MCF 10A (cell line): ENCODE data around the gene RALGDS. TPM values are rescaled to one million over a fixed set of nuclear protein-coding genes. Genes with fewer than 3 reads are reported as not detected.
A peak's percentile ranks its signal among the peaks of the same experiment; 100 is the strongest.
"Not testable (repeated sequence)": the region's sequence is repeated elsewhere in the genome, so short reads cannot be mapped to it uniquely, and the experiment has no call there.

Source experiments
- Bru-seq: library from RNA; stranded (reverse); fragments of 400-500 nt; gene quantifications from one replicate; lab custom pipeline; 2021; lab: Mats Ljungman, UMichigan
- BruChase-seq, 2 experiments: library from RNA; stranded (reverse); fragments of 400-500 nt; gene quantifications; one replicate each; lab custom pipeline; 2021; lab: Mats Ljungman, UMichigan
- BruUV-seq: library from RNA; stranded (reverse); fragments of 400-500 nt; replicated peaks from 2 replicates; lab custom pipeline; 2021; lab: Mats Ljungman, UMichigan
- CTCF ChIA-PET: fragments of 300-600 bp; sonication (Branson Sonifier 250); formaldehyde crosslinking; extraction: SDS; loops from one replicate; lab custom pipeline; 2021; ENCODE audit warnings: antibody characterized with exemption, inconsistent platforms; lab: Yijun Ruan, JAX
- POLR2A ChIA-PET: fragments of 300-600, 350-650 bp; sonication (Branson Sonifier 250); formaldehyde crosslinking; extraction: SDS; loops from one replicate; lab custom pipeline; 2020; ENCODE audit warnings: antibody characterized with exemption, inconsistent platforms; lab: Yijun Ruan, JAX
- DNase-seq: peaks from one replicate; pipeline ENCODE4 v3.0.0-alpha.2; 2018; ENCODE audit not compliant: unreplicated experiment
- H3K27ac Mint-ChIP-seq: one replicate; pipeline ENCODE4 v1.8.0; 2022; ENCODE audit warnings: mild to moderate bottlenecking, low read depth, mixed read lengths; ENCODE audit not compliant: unreplicated experiment
- H3K27me3 Mint-ChIP-seq: one replicate; pipeline ENCODE4 v1.8.0; 2022; ENCODE audit warnings: mixed read lengths; ENCODE audit not compliant: insufficient read depth, unreplicated experiment
- H3K36me3 Mint-ChIP-seq: one replicate; pipeline ENCODE4 v1.8.0; 2022; ENCODE audit warnings: mild to moderate bottlenecking, moderate library complexity, mixed read lengths; ENCODE audit not compliant: insufficient read depth, unreplicated experiment
- H3K4me1 Mint-ChIP-seq: one replicate; pipeline ENCODE4 v1.8.0; 2022; ENCODE audit warnings: mixed read lengths; ENCODE audit not compliant: insufficient read depth, unreplicated experiment
- H3K4me3 Mint-ChIP-seq: one replicate; pipeline ENCODE4 v1.8.0; 2022; ENCODE audit warnings: mild to moderate bottlenecking, moderate library complexity, mixed read lengths; ENCODE audit not compliant: unreplicated experiment
- H3K9me3 Mint-ChIP-seq: one replicate; pipeline ENCODE4 v1.8.0; 2022; ENCODE audit warnings: mixed read lengths; ENCODE audit not compliant: unreplicated experiment
- CTCF ChIP-seq: fragments of 200-600 bp; IDR thresholded peaks from one replicate; pipeline ENCODE4 v1.8.0; 2022; ENCODE audit warnings: antibody characterized with exemption, mild to moderate bottlenecking; ENCODE audit not compliant: unreplicated experiment
- intact Hi-C: fragments of 100-400 bp; cut with micrococcal nuclease; formaldehyde crosslinking; loops from 2 replicates; pipeline ENCODE4 v1.14.1; 2022
- long read RNA-seq: library from polyadenylated mRNA; stranded (forward); transcript quantifications from one replicate; pipeline ENCODE4 v2.0.0, GENCODE V29; 2022
- total RNA-seq: library from RNA; stranded (reverse); gene quantifications from 2 replicates; pipeline ENCODE4 v1.2.3, GENCODE V29; 2022

RALGDS gene
- total RNA-seq (14.2 and 15.4 TPM in 2 replicates), Bru-seq, nascent RNA (percentile 49 among the genes with signal in this experiment), BruChase-seq, experiment 1, labeled RNA remaining after a 6-hour chase (percentile 52 among the genes with signal in this experiment), BruChase-seq, experiment 2, labeled RNA remaining after a 2-hour chase (percentile 56 among the genes with signal in this experiment)
- long read RNA-seq, transcript RALGDS-205 (18 exons, 3,801 nt), result major isoform, 6 of 19 reads
- long read RNA-seq, partial matches to known transcripts, result 1 of 19 reads
- long read RNA-seq, other reads (novel, unspliced or antisense), result 9 of 19 reads

DNA sequence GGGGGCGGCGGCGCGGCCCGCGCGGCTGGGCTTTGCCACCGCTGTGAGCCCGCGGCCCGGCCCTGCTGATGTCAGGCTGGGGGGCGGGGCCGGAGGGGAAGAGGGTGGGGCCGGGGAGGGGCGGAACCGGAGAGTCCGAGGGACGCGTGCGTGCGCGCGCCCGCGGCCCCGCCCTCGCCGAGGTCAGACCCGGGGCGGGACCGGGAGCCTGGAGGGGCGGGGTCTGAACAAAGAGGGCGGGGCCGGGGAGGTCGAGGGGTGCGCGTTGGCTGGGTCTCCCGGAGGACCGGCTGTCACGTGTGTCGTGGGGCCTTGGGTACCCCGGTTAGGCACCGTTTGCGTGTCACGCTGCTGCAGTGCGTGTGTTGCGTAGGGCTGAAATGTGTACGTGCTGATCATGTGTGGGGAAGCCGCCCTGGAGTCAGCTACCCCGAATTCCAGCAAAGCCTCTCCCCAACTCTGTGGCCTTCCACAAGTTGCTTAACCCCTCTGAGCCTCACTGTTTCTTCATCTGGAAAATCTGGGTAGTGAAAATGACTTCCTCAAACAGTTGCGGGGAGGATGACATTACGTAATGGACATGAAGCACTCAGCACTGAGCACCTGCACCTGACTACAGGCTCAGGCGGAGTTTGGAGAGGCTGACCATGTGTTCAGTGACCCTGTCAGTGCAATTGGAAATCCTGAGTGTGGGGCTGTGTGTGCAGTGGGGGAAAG lies at the start of gene RALGDS:
RALGDS (minus strand) TSS at position 43 of the 717 bp plus-strand sequence. CDS start 86 bp downstream, outside the sequence.
- ChIA-PET CTCF (interaction anchor here (0.5 kb wide), 1 partner anchor 203 kb away, joined by 3 read pairs; no protein-coding TSS in a partner anchor), POLR2A (interaction anchor here (0.9 to 3.0 kb wide), 3 partner anchors 12 to 27 kb away, joined by 3 to 15 read pairs (median 11); no protein-coding TSS in a partner anchor)
- TF ChIP-seq CTCF, result no peak
- peaks cover 22% of the 10 kb centered on the region for H3K4me1 Mint-ChIP-seq
- peaks cover 14% of the 10 kb centered on the region for H3K36me3 Mint-ChIP-seq
- intact Hi-C loops, result loop anchor here (2.0 kb wide), 1 partner anchor 27 kb away; no protein-coding TSS in a partner anchor
- peak within 1 kb of the TSS; percentile 66 for H3K4me3 Mint-ChIP-seq
- H3K27me3 Mint-ChIP-seq, result no peaks in the 10 kb centered on the region
- H3K27ac Mint-ChIP-seq, result peak within 1 kb of the TSS; percentile 54
- DNase-seq, result peak; percentile 88
- no TSS peak for BruUV-seq
- H3K9me3 Mint-ChIP-seq, result no peaks in the 10 kb centered on the region

GRCh38 chr9:133170716-133171115 lies 49.7 kb upstream of the RALGDS start:
- CTCF ChIA-PET, result interaction anchor here (0.6 to 1.5 kb wide), 3 partner anchors 9 to 25 kb away, joined by 3 to 6 read pairs (median 3); no protein-coding TSS in a partner anchor
- Mint-ChIP-seq H3K9me3 (no peaks in the 10 kb centered on the region), H3K4me1 (no peaks in the 10 kb centered on the region), H3K4me3 (no peak overlapping the region), H3K27me3 (peaks cover 37% of the 10 kb centered on the region), H3K36me3 (no peaks in the 10 kb centered on the region), H3K27ac (no peak overlapping the region)
- intact Hi-C loops, result no loop called here
- no peak for DNase-seq
- no peak for TF ChIP-seq CTCF
- POLR2A ChIA-PET, result interaction anchor here (0.6 kb wide), 1 partner anchor 60 kb away, joined by 3 read pairs; no protein-coding TSS in a partner anchor
- BruUV-seq, result no TSS peak

- POLR2A ChIA-PET, intact Hi-C loops, BruUV-seq, H3K36me3 Mint-ChIP-seq, H3K4me1 Mint-ChIP-seq, H3K9me3 Mint-ChIP-seq, H3K4me3 Mint-ChIP-seq, DNase-seq: not testable (repeated sequence)
- H3K27me3 Mint-ChIP-seq, result peaks cover 27% of the 10 kb centered on the region
- peak overlapping the region; percentile 11 for H3K27ac Mint-ChIP-seq
- CTCF ChIA-PET, result interaction anchor here (0.6 to 0.8 kb wide), 3 partner anchors 13 to 80 kb away, joined by 3 to 4 read pairs (median 3); no protein-coding TSS in a partner anchor
Observed at GRCh38 chr9:133169687-133170086, 48.6 kb upstream of the RALGDS start.

DNA sequence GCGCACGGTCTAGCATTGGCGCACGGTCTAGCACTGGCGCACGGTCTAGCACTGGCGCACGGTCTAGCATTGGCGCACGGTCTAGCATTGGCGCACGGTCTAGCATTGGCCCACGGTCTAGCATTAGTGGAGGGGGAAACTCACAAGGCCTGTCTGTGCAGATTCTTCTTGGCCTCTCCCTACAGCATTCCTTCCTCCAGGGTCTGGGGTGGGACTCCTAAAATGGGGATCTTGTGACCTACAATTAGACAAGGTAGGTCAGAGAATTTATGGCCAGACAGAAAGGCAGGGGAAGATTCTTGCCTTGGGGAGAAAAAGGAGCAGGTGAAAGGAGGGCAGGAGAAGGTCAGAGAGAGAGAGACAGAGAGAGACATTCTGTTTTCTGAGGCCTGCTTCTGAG lies 48.1 kb upstream of the RALGDS start:
- Mint-ChIP-seq H3K27me3 (peaks cover 21% of the 10 kb centered on the region), H3K9me3 (no peaks in the 10 kb centered on the region), H3K4me1 (no peaks in the 10 kb centered on the region), H3K27ac (peak overlapping the region; percentile 11), H3K36me3 (no peaks in the 10 kb centered on the region), H3K4me3 (no peak overlapping the region)
- CTCF ChIA-PET, result interaction anchor here (0.6 to 2.4 kb wide), 3 partner anchors 11 to 310 kb away, joined by 3 to 17 read pairs (median 4); partner anchors contain the start of gene SLC2A6
- BruUV-seq, result no TSS peak
- POLR2A ChIA-PET, result no interaction called here
- DNase-seq, result no peak
- no peak for TF ChIP-seq CTCF
- intact Hi-C loops, result no loop called here
